ENCODE results near the gene VEZT.

VEZT gene

GRCh38 chr12:95201056-95201670 lies 16.4 kb upstream of the VEZT start:
- no peak for DNase-seq

DNA sequence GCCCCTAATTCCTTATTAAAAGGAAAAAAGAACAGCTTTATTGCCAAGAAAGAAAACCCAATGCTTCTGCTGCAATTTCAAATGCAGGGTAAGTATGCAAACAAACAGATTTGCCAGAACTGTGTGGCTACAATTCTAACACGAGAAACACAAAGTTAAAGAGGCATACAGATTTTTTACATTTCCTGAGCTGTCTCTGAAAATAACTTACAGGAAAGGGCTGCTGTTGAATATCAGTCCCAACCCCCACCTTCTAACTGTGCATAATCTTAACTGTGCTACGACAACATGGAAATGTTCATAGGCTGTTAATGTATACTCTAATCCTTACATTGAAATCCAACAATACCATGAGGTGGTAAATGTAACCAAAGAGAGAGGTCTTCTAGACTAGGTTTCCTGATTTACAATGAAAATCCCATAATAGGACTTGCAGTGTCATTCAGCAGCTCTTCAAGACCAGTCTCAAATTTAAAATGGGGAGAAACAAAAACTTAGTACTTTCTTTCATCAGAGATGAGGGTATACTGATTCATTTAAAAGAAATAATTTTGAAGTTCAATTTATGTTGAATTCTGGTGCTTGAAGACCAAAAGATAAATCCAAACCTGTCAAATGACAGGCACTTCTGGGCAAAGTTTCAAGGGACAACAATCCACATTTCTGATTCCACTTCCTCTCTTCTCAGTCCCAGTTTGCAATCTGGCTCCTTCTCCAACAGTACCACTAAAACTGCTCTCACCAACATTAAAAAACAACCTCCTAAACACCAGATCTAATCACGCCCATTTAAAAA lies 14.7 kb upstream of the VEZT start:
- DNase-seq: no peak

- no peak for DNase-seq
Observed at GRCh38 chr12:95203487-95204030, 14.0 kb upstream of the VEZT start.

GRCh38 chr12:95204141-95204866 lies 13.3 kb upstream of the VEZT start:
- no peak for DNase-seq

GRCh38 chr12:95205016-95205624 lies 12.5 kb upstream of the VEZT start:
- DNase-seq: no peak

DNA sequence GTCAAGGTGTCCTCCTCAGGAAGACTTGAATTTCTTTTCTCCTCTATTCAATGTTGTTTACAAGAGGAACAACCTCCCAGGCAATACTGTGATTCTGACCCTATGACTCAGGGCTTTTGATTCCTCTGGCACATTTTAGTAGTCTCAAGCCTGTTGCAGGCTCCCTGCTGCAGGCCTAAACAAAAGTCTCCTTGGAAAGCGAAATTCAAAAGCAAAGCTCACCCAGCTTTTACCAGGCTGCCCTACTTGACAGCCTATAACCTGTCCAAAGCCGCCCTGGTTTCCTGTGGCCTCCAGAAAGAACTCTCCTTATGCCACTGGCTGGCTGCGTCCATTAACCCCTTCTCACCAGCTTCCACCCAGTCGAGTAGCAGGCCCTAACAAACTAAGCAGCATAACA lies 11.9 kb upstream of the VEZT start:
- DNase-seq: no peak

DNA sequence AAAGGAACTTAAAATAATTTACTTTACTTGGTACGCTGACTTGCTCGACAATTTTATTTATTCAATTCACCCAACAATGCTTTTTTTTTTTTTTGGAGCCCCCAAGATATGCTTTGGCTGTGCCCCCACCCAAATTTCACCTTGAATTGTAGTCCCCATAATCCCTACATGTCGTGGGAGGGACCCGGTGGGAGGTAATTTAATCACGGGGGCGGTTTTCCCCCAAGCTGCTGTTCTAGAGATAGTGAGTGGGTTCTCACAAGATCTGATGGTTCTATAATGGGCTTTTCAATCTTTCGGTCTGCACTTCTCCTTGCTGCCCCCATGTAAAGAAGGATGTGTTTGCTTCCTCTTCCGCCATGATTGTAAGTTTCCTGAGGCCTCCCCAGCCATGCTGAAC lies 10.7 kb upstream of the VEZT start:
- DNase-seq: no peak

- no peak for DNase-seq
Observed at GRCh38 chr12:95207407-95207806, 10.2 kb upstream of the VEZT start.

DNA sequence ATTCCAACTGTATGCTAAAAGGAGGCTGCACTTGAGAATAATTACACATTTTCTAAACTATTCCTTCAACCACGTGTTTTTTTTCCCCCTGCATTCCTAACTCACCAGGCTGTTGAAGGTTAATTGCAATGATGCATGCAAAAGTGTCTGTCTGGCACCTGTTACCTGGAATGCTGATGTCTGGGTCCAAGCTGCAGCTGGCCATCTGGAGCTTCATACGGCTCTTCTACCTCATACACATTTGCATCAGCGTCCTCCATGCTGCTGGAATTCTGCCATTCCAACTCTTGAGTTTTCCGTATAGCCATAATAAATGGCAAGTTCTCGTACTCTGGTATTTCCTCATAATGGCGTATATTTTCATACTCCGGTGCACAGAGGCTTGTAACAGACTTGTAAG lies 8.9 kb upstream of the VEZT start:
- no peak for DNase-seq

- DNase-seq: no peak
Observed at GRCh38 chr12:95212586-95212985, 5.0 kb upstream of the VEZT start.

GRCh38 chr12:95213119-95213518 lies 4.5 kb upstream of the VEZT start:
- no peak for DNase-seq

DNA sequence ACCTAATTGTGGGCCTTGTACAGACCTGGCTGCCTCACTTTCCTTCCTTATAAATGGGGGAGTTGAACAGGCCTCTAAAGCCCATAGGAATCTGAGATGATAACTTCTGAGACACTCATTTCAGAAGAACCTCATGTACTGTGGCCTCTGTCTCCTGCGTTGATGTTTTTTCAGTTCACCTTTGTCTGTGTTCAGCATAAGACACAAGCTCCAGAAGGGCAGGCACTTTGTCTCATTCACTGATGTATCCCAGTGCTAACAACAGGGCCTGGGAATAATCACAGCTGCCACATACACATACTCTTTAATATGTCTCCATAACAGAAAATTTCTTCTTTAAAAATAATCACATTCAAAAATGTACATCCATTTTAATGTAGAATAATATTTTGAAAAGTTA lies 3.7 kb upstream of the VEZT start:
- DNase-seq: no peak

DNA sequence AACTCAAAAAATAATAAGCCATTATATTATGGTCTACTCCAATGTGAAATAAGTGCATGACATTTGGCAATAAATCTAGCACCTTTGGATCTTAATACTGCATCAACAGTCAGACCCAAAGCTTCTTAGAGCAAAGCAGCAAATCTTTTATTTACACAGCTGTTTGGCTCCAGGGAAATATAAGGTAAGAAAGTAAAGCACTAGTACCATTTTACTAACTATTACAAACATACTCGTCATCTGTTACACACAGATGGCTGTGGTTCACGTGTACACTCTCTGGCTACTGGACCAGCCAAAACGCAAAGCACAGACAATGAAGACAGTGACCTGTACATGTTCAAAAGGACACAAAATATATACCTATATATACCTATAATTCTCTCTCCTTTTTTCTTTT lies 3.1 kb upstream of the VEZT start:
- peak in 1 of 2 experiments; percentile 21 for DNase-seq

- peak; percentile 15 to 21 for DNase-seq
Observed at GRCh38 chr12:95215949-95216348, 1.7 kb upstream of the VEZT start.

DNA sequence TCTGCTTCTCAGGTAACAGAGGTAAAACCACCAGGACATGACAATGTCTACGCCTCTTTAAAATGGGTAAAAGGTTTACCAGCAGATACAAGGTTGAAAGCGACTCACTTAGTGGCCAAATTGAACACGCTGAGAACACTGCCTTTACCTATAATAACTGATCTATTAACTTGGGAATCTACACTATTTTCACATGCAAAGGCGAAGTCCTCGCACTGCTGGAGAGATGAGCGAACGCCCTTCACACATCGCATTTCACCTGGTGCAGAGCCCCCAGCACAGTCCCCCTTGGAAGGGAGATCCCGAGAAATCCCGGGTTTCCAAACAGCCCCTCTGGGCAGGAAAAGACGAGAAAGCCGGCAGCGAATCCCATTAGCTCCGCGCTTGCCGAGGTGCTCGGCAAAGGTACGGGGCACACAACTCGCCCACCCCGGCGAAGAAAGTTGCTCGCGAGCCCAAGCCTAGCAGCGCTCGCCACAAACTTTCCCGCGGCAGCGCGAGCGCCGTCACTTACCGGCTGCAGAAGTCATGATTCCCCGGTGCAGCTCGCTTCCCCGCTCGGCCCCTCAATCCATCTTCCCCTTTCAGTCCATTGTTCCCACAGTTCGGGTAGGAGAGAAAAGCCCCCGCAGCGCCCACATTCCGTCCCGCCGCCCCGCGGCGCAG lies 763 bp upstream of the VEZT start:
- peak; percentile 27 to 59 for DNase-seq

GRCh38 chr12:95218150-95219133 lies 835 bp downstream of the VEZT start:
- DNase-seq: peak; percentile 32 to 75

GRCh38 chr12:95220190-95220589 lies 2.6 kb downstream of the VEZT start:
- DNase-seq: no peak

DNA sequence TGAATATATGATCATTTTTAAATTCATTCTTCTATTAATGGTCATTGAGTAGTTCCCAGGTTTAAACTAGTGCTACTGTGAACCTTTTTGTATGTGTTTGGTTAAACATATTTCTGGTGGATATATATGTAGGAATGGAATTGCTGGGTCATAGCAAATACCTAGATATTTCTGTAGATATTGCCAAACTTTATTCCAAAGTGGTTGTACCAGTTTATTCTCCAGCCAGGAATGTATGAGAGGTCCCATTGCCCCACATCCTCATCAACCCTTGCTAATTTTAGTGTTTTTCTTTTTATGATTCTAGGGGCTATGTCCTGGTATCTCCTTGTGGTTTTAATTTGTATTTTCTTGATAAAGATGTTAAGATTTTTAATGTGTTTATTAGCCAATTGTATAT lies 3.1 kb downstream of the VEZT start:
- DNase-seq: no peak

GRCh38 chr12:95224202-95225170 lies 6.9 kb downstream of the VEZT start:
- DNase-seq: no peak

GRCh38 chr12:95225645-95226212 lies 8.1 kb downstream of the VEZT start:
- no peak for DNase-seq
